GM23248 (cell line): ENCODE data around the gene ITPRIP.

Experiments used
- EZH2 ChIP-seq: fragments of 200-600 bp; sonication (generic); IDR thresholded peaks from 2 replicates; pipeline ENCODE4 v1.6.1; 2018; ENCODE audit warnings: antibody characterized with exemption, mild to moderate bottlenecking; ENCODE audit not compliant: insufficient read depth, poor library complexity, severe bottlenecking
- EZH2phosphoT487 ChIP-seq: fragments of 200-600 bp; sonication (generic); IDR thresholded peaks from 2 replicates; pipeline ENCODE4 v1.6.1; 2018; ENCODE audit warnings: antibody characterized with exemption, moderate library complexity, mild to moderate bottlenecking, low read depth; ENCODE audit not compliant: insufficient read depth

GRCh38 chr10:104288355-104288754, 49.9 kb downstream of the ITPRIP start:
- no peak for TF ChIP-seq EZH2
- TF ChIP-seq EZH2phosphoT487: no peak
